ENCODE data around the gene SNED1.

Gene SNED1

DNA sequence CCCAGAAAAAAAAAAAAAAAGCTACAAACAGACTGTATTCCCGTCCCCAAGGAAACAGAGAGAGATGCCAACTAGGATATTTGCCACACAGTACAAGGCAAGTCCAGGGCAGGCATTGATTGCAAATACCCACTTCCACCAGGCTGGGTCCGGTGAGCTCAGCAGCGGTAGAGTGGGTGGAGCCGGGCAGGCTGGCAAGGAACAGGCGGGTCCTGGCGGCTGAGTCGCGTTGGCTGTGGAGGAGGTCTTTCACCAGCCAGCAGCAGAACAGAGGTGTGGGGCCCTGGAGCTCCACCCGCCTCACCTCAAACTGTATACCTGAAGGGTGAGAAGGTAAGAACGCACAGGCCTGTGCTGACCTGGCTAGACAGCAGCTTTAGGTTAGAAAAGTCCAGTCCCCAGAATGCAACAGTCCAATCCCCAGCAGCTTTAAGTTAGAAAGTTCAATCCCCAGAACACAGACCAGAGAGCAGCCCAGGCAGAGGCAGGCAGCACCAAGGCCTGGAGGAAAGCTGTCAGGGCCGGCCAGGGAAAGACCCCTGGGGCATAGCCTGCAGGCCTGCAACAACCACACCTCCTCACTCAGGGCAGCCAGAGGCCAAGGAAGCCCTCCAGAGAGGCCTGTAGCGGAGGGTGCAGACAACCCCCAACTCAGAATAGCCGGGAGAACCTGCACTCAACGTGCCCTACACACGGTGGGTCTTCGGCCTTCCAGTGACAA is 125.6 kb downstream of the SNED1 start:
- no peak for DNase-seq (ENCODE audit: extremely low read depth in 1 of 2, low read depth in 1 of 2)

DNA sequence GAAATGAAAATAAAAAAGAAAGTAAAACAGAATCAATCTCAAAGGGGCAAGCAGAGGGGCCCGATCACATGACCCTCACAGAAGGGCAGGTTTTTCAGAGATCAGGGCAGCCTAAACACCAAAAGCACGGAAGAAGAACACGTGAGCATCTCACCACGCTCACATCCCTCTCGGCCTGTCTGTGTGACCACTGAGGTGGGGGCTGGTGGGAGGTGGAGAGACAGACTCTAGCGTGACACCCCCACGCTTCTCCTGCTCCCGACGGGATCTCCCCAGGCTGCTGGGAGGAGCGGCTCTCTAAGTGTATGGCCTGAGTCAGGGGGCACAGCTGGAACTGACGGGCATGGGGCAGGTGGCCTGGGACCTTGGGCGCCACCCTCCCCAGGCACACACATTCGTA is 127.2 kb downstream of the SNED1 start:
- no peak for DNase-seq (ENCODE audit: extremely low read depth in 1 of 2, low read depth in 1 of 2)

DNA sequence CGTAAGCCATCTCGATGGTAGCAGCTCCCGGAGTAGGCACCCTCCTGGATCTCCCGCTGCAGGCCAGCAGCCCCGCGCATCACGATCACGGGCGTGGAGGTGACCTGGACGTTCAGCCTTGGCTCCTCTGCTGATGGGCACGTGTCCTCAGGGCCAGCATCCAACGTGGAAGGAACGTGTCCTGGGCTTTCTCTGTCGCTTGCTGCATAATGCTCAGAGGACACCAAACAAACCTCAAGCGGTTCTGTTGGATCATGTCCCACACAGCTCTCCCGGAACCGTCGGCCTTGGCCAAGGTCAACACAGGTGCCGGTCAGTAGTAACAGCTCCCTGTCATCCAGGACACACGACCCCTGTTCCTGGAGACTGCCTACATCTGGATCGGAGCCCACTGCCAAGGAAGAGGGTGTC is 127.8 kb downstream of the SNED1 start:
- no peak for DNase-seq (ENCODE audit: extremely low read depth in 1 of 2, low read depth in 1 of 2)

DNA sequence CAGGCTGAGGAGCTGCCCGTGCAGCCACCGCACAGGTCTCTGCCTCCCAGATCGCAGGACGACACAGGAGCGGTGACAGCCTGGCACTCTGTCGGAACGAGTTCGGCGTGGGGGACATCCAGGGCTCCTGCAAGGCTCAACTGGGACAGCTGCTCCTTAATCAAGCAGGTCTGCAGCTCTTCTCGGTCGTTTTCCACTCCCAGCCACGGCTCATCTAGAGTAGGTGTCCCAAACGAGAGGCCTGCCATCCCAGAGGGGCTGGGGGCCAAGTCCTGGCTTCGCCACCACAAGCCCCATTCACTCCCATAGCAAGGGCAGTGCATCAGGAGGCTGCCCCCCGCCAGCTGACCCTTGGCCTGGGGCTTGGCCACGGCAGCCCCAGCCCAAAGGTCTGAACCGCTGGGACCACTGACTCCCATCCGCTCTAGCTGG is 128.4 kb downstream of the SNED1 start:
- DNase-seq (ENCODE audit: extremely low read depth in 1 of 2, low read depth in 1 of 2) = no peak

DNA sequence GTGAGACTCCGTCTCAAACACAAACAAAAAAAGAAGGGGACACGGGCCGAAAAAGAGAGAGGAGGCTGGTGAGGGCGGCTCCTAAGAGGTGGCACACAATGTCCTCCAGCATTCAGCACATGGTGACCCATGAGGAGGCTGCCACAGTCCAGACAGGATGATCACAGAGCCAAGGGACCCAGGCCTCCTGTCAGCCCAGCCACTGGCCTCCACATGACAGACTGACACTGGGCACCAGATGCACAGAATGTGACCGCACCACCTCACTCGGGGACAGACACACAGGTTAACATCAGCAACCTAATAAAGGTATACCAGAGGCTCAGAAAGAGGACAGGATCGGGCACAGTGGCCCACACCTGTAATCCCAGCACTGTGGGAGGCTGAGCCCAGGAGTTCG is 129.8 kb downstream of the SNED1 start:
- DNase-seq (ENCODE audit: extremely low read depth in 1 of 2, low read depth in 1 of 2) = no peak

DNA sequence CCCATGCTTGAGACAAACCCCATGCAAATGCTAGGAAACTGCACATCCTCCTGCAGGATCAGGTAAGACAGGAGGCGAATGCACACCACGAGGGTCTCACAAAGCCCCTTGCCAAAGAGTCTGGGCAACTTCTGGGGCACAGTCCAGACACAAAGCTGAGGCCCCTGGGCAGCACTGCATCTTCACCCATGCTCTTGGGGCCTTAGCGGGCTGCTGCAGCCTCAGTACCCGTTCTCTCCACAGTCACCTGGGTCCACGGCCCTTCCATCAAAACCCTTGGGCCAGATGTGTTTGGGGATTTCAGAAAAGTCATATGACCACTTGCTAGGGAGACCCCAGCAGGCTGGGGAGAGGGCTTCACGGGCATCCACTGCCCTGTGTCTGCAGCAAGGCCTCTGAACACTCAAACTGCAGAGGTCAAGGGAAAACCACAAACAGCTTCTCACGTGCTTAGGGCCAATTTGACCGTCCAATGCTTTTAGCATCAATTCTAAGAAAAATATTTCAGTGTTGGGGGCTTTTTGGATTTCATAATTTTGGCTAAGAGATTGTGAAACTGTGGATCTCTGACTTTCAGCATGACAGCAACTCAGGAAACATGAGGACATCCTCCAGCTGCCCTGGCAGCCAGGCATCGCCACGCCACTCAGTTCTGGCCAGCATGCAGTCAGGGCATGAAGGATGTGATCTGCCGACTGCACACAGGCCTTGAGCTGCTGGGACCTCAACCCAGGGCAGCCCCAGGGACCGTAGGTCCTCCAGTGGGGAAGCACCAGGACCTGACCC is 130.9 kb downstream of the SNED1 start:
- DNase-seq (ENCODE audit: extremely low read depth in 1 of 2, low read depth in 1 of 2) = no peak

DNA sequence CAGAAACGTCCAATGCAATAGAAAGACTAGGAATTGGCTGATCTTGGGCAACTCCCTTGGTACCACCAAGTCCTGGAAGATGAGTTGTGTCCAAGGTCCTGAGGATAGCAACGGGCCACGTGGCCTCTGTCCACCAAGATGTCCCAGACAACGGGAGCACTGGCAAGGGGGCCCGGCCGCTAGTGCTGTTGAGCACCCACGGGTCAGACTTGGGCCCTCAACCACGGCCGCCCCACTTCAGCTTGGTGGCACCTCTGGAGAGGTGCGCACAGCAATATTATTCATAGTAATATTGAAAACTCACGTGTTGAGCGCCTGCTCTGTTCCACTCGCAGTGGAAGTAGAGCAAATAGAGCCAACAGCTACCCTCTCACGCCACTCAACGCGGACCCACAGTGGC is 131.9 kb downstream of the SNED1 start:
- DNase-seq (ENCODE audit: extremely low read depth in 1 of 2, low read depth in 1 of 2) = no peak

DNA sequence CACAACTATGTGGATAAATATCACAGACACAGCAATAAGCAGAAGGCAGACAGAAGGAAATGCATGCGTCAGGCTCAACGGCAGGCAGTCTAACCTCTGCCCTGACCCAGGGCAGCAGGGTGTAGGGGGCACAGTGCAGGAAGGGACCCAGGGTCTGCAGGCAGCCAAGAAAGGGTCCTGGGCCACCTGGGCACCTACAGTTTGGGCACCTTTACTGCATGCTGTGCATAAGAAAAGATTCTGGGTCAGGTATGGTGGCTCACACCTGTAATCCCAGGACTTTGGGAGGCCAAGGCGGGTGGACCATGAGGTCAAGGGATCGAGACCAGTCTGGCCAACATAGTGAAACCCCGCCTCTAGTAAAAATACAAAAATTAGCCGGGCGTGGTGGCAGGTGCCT is 133.1 kb downstream of the SNED1 start:
- no peak for DNase-seq (ENCODE audit: extremely low read depth in 1 of 2, low read depth in 1 of 2)

DNA sequence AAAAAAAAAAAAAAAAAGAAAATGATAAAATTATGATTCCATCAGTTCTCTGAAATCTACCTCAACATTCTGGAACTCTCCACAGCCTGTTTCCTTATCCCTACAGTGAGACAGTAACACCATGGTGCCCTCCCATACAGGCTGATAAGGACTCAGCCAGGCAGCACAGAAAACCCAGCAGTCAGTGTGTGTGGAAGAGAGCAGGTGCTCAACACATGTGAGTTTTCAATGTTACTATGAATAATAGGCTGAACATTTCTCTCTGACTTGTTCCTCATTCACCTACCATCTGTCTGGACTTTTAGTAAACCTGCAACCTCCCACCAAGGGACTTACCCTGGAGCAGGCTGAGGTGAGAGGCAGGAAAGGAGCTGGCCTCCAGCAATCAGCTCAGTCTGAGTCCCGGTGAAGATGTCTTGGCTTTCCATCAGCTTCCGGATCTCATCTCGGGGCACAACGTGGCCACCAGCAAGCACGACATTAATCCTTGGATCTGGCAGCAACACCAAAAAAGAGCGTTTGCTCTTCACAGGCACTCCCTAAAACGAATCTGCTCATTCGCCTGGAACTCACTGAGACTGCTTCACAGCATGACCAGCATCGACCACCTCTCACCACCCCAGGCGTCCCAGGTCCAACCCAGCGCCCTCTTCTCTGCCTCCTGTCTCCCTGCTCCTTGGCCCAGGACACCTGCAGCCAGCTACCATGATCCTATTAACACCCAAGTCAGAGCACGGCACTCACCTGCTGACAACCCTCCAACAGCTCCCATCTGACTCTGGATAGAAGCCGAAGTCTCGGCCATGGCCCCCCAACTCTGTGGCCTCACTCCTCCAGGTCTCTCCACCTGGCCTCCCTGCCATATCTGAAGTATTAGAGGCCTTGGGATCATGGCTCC is 134.4 kb downstream of the SNED1 start:
- DNase-seq (ENCODE audit: extremely low read depth in 1 of 2, low read depth in 1 of 2) = no peak

DNA sequence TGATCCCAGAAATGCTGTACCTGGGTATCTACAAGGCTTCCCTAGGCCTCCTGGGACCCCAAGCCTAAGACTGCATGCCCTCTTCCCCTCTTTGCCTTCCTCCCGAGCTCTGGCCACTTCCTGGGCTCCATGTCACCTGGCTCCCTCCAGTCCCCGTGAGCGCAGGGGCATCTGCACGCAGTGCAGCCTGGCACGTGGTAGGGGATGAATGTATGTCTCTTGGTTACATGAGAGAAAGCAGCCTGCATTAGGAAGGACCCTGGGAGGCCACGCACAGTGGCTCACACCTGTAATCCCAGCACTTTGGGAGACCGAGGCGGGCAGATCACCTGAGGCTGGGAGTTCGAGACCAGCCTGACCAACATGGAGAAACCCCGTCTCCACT is 135.0 kb downstream of the SNED1 start:
- DNase-seq (ENCODE audit: extremely low read depth in 1 of 2, low read depth in 1 of 2) = no peak

DNA sequence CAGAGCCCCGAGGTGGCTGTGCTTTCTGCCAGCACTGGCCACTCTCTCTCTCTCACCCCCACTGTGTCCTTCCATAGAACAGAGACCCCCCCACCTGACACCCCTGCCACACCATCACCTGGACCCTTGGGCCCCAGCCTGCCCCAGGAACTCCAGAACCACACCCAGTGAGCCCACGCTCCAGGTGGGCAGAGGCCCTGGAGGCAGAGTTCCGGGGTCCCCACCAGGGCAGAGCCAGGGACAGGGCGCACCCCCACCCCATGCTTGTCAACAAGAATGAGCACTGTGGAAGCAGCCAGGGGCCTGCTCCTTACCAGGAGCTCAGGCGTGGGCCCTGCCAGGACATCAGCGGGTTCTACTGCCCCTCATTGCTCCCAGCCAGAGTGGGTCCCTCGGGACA is 136.3 kb downstream of the SNED1 start:
- DNase-seq (ENCODE audit: extremely low read depth in 1 of 2, low read depth in 1 of 2) = no peak

DNA sequence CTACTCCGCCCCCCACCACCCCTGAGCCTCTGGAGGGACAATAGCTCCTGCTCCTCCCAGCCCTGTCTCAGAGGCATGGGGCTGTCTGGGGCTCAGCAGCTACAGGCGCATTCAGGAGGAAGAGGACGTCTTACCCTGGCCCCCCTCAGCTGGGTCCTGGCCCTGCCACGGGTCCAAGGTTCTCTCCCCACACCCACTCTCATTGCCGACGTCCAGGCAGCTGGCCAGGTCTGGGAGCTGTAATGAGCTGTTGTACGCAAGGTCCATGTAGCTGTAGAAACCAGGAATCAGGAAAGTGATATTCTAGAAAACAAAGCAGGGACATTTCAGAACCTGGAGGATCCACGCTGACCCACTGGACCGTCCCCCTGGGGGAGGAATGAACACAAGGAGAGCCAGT is 137.3 kb downstream of the SNED1 start:
- DNase-seq (ENCODE audit: extremely low read depth in 1 of 2, low read depth in 1 of 2) = no peak

DNA sequence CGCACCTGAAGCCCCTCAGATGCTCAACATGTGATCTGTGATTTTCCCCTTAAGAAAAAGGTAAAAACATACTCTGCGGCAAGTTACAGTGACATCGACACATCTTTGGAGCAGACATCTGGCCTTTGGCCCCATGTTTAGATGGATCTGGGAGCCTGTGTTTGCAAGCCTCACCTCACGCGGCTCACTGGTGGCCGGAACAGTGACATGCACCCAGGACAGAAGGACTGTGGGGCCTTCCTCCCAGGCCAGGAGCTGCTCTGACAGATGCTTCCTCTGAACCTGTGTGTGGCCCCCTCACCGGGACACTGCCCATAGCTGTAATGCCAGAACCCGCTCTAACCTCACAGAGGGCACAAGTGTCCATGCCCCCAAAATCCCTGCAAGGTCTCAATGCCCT is 137.8 kb downstream of the SNED1 start:
- no peak for DNase-seq (ENCODE audit: extremely low read depth in 1 of 2, low read depth in 1 of 2)

DNA sequence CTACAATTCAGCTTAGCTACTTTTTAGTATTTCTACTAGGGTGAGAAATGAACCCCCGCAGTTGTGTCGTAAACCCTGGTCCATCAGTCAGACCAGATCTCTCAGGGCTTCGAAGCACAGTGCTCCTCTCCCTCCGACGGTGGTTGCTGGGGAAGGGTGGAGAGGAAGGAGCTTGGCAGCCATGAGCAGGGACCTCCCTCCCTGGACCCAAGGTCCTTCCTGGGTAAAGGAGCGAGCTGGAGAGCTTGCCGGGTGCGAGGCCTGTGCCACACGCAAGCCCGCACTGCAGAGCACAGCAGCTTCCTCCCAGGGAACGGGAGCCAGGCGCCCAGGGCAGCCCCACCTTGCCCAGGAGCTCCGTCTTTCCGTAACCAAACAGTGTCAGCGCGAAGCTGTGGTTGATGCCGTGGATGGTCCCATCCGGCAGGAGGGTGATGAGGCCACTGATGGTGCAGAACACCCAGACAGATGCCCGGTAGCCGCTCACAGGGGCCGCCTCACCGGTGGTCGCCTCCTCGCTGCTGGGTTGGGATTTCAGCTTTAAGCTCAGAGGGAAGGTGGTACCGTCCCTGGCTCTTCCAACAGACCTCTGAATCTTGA is 138.3 kb downstream of the SNED1 start:
- no peak for DNase-seq (ENCODE audit: extremely low read depth in 1 of 2, low read depth in 1 of 2)

DNA sequence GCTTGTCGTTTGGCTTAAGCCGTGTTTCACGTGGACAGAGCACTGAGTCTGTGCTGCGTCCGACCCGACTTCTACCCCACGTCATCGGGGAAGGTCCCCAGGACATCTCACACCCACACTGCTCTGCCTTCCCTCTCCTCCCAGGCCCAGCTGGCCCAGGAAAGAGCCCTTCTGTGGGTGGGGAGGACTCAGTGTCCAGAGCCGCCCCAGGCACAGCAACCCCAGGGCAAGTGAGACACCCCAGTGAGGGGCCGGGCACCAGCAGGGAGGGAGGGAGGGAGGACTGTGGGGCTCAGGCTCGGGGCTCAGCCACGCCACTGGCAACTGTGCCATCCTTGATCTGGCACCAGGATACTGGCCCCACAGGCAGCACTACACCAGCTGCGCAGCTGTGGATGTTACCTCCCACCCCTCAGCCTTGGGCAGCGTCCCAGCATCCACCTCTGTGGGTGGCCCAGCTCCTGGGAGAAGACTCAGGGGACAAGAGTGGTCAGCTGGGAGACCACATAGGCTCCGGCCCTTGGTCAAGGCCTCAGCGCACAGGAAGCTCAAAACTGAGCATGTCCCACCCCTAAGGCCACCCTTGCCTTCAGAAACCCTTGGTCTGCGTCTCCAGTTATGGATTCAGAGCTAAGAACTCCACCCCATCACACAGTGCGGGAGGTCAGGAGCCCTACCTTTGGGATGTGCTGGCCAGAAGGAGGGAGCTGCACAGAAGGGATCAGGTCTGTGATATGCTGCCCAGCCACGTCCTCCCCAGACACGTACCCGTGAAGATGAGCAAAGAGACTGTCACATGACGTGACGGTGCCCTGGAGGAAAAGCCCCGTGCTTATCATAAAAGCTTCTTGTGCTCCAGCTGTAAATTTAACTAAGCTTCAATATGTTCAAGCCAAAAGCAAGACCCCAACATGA is 139.1 kb downstream of the SNED1 start:
- no peak for DNase-seq (ENCODE audit: extremely low read depth in 1 of 2, low read depth in 1 of 2)

DNA sequence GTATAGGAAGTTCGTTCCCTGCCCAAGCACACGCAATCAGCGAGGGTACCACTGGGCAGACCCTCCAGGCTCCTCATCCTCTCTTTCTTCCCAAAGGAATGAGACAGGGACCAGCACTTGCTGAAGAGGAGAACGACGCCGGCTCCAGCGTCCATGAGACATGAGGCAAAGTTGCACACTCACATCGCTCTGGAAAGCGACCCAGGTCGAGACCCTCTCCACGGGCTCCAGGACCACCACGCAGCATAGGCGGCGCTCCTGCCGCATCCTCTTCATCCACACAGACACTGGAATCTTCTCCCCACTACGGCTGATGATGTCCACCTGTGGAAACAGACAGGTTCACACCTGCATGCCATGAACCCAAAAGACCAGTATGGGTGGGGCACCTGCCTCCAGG is 140.1 kb downstream of the SNED1 start:
- DNase-seq (ENCODE audit: extremely low read depth in 1 of 2, low read depth in 1 of 2) = no peak

DNA sequence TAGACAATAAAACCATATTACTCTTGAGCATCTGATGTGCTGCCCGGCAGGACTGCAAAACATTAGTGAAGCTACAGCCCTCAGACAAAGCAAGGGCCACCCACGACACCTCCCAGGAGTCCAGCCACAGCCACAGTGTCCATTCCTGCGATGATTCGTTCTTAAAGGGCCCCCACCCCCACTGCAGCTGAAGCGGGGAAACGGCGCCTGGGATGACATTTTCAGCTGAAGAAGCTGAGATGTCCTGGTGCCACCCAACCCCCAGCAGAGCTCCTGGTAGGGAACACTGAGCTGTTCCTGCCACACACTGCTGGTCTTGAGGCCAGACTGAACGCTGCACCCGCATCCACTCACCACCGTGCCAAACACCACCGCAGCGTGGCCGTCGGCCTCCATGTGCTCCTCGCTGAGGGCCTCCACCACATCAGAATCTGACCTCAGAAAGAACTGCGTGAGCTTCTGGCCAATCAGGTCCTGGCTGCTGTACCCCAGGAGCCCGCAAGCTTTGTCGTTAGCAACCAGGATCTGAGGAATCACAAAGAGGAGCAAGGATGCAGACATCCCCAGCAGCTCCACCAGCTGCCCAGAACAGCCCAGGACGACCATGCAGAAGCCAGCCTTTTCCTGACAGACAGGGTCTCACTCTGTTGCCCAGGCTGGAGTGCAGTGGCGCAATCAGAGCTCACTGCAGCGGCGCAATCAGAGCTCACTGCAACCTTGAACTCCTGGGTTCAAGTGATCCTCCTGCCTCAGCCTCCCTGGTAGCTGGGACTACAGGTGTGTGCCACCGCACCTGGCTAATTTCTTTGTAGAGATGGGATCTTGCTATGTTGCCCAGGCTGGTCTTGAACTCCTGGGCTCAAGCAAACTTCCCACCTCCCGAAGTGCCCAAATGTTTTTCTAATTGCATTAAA is 141.4 kb downstream of the SNED1 start:
- no peak for DNase-seq (ENCODE audit: extremely low read depth in 1 of 2, low read depth in 1 of 2)

DNA sequence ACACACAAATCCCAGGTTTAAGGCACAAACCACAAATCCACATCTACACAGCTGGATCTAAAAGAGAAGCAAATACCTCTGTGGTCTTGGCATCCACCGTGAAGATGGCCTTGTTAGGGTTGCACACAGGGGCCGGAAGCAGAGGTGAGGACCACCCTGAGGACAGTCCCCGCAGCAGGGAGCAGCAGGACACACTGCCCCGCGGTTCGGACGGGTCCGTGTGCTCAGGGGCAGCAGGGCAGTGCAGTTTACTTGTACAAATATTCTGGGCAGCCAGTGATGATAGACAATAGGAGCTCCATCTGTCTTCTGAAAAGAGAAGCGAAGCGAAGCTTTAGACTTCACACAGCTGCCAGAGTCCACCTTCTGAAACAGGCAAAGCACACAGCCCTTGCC is 142.0 kb downstream of the SNED1 start:
- DNase-seq (ENCODE audit: extremely low read depth in 1 of 2, low read depth in 1 of 2) = no peak

DNA sequence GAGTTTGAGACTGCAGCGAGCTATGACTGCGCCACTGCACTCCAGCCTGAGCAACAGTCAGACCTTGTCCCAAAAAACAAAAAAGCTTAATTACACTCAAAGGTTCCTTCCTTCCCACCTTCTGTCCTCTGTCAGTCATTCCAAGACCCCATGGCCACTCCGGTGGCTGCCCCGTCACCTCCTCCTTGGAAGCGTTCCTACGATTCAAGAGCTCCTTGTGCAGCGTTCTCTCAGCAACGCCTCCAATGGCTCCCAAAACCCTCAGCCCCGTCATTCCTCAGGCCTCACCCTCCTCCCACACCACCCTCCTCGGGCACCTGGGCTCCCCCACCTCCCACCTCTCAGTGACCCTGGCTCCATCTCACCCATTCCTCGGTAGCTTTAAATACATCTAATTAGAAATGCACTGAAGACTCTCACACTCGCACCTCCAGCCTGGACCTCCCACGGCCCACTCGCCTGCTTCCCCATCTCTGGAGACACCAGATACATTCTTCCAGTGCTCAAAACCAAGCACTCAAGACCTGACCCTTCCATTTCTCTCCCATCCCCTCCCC is 142.9 kb downstream of the SNED1 start:
- DNase-seq (ENCODE audit: extremely low read depth in 1 of 2, low read depth in 1 of 2) = no peak

All from stimulated activated CD8-positive, alpha-beta memory T cell treated with anti-CD3 and anti-CD28 coated beads, Interleukin-7, amount 100 ng/mL, for 48 hours (primary cell).